GM19397 (cell line): ENCODE data around the gene ADCY5.

ENCODE experiments used
- ATAC-seq: cut with Tn5 transposase; IDR thresholded peaks from one replicate; pipeline ENCODE4 v1.9.1; 2021; ENCODE audit warnings: mild to moderate bottlenecking, moderate library complexity; ENCODE audit not compliant: unreplicated experiment

ADCY5 gene

DNA sequence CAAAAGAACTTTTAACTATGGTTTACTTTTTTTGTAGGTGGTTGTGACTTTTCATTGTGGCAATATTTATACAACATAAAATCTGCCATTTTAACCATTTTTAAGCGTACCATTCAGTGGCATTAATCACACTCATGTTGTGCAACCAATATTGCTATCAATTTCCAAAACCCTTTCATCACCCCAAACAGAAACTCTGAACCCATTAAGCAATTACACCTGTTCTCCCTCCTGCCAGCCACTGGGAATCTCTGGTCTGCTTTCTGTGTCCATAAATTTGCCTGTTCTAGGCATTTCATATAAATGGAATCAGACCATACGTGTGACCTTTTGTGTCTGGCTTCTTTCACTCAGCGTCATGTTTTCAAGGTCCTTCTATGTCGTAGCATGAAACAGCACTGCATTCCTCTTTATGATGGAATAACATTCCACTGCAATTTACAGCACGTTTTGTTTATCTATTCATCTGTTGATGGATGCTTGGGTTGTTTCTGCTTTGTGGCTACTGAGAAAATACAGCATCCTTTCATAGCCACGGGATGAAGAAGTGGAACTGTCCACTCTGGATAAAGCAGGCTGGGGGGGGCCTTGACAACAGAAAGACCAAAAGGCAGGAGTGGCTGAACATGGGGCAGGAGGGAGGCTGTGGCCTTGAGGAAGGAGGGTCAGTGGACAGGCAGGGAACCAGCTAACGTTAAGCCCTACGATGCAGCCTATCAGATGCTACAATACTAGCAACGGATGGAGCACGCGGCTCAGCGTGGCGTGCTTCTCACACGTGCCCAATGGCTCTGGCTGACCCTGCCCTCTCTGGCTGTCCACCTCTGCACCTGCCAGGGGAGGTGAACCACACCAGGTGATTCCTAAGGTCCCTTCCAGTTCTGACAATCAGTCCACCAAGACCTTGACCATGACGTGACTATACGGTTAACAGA is 136.3 kb downstream of the ADCY5 start:
- ATAC-seq: no peak

DNA sequence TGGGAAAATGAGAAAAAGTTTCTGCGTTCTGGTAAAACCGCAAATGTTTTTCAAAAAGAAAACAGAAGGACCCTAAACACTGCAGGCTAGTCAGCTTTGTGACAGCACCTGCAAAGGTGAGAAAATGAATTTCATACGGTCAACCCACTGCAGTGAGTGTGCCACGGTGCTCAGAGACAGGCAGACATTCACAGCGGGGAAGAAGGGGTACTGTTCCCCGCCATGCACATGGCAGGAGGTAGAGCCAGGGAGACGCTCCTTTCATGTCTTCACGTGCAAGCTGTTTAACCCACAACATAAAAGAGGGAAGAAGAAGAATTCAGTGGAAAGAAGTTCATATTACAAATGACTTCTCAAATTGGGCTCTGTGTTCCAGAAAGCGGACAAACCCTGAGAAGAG is 137.7 kb downstream of the ADCY5 start:
- no peak for ATAC-seq

DNA sequence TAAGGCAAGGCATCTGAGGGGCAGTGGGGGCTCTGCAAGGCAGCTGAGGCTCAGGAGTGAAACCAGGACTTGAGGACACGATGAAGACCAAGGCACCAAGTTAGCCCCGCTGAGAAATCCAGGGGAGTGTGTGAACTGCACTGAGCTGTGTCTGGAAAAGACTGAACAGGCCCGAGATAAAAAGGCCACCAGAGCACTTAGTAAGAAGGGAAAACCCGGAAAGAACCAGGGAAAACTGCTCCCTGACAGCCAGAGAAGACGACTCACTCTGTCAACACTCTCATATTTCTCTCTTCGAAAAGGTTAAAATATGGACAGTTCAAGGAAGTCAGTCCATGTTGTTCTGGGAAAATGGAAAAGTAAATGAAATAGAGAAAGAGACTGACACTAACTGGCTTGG is 138.1 kb downstream of the ADCY5 start:
- ATAC-seq: no peak

GRCh38 chr3:123310186-123310585 is 138.7 kb downstream of the ADCY5 start:
- ATAC-seq: no peak

DNA sequence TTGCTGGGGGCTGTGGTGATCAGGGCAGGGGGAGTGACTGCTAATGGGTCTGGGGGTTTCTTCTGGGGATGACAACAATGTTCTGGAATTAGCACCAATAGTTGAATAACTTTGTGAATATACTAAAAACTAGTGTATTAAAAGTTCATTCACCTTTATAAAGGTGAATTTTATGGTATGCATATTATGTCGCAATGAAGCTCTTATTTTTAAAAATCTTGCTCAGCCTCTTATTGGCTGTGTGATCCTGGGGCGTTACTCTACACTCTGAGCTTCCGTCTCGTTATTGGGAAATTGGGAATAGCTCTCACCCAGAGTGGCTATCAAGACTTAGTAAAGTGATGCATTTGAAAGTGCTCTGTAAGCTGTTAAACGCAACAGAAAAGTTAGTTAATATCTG is 141.8 kb downstream of the ADCY5 start:
- ATAC-seq: no peak

- no peak for ATAC-seq
Measured at GRCh38 chr3:123305192-123305591, 143.7 kb downstream of the ADCY5 start.

GRCh38 chr3:123303976-123304560 is 144.8 kb downstream of the ADCY5 start:
- no peak for ATAC-seq

DNA sequence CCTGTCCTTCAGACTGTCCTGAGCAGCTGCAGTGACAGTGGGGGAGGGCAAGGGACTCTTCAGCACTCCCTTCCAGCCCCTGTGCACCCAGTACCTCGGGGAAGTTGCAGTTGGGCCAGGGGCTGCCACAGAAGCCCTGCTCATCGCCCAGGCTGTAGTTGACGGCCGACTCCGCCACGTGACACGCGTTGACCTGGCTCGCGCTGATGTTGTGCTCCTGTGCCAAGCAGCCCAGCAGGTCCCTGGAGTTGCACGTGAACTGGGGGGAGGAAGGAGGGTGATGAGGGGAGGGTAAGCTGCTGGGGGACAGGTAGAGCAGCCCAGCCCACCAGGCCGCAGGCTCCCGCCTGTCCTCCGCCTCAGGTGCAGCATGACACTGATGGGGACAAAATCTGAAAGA is 145.9 kb downstream of the ADCY5 start:
- ATAC-seq: no peak

DNA sequence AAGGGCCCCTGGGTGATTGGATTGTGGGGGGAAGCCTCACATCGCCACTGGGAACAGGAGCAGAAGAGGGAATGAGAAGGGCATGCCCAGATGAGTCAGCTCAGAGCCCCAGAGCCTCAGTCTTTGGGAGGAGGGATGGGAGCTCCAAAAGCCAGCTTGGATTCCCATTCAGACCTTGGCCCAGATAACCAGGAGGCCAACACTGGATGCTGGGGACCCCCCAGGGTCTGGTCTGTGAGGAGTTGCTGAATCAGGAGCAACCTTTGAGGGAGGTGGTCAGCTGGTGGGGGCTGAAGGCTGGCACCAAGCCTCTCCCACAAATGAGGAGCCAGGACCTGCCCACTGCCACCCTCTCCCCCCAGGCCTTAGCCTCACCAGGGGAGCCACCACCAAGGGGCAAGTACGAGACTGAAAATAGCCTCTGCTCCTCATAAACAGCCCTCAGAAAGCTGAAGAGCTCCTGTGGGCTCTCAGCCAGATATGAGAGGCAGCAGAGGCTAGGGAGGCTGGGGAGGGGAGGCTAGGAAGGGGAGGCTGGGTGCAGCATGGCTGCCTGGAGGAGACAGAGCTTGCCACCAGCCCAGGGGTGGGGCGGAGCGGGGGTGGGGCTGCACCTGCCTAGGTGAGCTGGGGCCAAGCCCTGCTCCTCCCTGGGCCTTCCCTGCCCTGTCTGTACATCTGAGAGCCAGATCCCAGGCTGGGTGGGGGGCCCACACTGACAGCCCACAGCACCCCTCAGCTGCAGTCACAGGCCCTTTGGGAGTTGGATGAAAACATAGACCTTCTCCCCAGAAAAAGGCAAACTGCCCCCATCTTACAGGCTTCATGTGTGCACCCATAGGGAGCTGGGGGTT is 147.3 kb downstream of the ADCY5 start:
- ATAC-seq: no peak

- no peak for ATAC-seq
Measured at GRCh38 chr3:123300583-123300982, 148.3 kb downstream of the ADCY5 start.

DNA sequence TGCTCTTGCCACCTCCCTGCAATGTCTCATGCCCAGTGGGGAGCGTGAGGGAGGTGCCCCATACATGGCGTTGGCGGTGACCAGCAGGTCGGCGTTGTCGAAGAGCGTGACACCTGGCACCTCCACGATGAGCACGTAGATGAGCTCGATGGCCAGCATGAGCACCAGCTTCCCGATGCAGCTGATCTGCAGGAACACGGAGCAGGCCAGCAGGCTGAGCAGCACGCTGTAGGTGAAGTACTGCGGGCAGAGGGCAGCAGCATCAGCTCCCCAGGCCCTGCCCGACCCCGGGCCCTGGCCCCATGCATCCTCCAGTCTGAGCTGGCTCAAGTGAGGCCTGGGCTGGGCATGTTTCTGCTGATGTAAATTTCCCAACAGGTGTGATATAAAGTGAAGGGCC is 148.8 kb downstream of the ADCY5 start:
- no peak for ATAC-seq

DNA sequence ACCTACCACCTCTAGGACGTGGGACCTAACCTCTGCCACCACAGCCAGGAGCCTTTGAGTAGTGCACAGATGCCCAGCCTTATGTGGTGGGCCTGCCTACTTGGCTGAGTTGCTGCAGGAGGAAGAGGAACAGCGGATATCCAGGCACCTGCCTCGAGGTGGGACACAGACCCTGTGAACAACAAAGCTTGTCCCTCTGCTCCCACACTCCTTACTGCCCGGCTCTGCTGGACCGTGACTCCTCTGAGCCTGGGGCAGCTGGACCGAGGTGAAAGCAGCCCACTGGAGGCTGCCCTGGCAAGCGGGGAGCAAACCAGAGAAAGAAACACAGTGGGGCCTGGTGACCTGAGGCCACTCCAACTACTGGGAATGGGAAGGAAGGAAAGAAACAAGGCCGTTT is 149.3 kb downstream of the ADCY5 start:
- no peak for ATAC-seq

- no peak for ATAC-seq
Measured at GRCh38 chr3:123298903-123299302, 150.0 kb downstream of the ADCY5 start.

DNA sequence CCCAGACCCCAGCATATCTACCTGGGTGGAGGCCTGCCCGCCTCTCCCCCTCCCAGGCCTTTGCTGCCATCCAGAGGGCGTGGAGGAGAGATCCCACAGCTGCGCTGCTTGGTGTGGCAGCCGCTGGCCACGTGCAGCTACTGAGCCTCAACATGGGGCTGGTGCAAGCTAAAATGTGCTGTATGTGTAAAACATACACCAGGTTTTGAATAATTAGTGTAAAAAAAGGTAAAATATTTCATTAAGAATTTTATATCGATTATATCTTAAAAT is 151.3 kb downstream of the ADCY5 start:
- ATAC-seq: no peak

DNA sequence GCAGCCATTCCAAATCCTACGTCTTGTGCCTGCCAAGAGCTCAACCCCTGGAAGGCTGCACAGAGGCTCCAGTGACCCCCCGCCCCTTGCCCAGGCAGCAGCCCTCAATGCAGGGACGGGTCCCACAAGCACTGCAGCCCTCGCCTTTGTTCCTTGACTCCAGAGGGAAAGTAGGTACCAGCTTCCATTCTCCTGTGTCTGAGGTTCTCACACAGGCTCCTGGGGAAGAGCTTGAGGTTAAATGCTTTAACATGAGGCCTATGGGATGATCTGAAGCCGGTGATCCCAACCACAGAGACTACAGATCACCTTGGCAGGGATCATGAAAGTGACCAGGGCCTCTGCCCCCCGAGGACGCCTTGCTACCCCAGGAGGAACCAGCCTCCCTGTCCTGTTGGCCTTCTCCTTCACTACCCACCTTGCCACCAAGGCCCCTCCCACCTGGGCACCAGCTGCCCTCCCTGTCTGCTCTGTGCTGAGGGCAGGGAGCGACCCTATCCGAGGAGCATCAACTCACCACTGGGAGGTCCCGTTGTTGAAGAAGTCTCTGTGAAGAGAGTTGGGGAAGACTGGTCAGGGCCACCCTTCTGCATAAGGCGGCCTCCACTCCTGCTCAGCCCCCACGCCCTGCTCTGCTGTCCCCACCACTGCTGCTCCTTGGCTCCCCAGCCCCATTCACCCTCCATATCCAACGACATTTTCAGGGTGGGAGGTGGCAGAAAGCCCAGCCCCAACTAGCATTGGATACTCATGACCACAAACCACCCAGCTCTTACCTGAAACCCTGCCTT is 151.9 kb downstream of the ADCY5 start:
- ATAC-seq: no peak

- ATAC-seq: no peak
Measured at GRCh38 chr3:123296261-123296660, 152.6 kb downstream of the ADCY5 start.

DNA sequence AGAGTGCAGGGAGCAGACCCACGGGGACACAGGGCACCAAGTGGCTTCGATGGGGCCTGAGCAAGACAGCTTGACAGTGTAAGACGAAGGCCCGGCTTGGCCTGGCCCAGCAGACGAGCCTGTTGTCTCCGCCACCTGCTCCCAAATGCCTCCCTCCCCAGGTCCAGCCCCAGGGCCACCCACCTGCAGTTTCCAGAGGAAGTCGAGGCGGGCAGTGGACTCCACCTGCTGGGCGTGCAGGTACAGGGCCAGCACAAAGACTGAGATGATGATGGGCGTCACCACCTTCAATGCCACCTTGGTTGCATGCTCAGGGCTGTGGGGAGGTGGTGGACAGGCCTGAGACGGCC is 153.0 kb downstream of the ADCY5 start:
- no peak for ATAC-seq

DNA sequence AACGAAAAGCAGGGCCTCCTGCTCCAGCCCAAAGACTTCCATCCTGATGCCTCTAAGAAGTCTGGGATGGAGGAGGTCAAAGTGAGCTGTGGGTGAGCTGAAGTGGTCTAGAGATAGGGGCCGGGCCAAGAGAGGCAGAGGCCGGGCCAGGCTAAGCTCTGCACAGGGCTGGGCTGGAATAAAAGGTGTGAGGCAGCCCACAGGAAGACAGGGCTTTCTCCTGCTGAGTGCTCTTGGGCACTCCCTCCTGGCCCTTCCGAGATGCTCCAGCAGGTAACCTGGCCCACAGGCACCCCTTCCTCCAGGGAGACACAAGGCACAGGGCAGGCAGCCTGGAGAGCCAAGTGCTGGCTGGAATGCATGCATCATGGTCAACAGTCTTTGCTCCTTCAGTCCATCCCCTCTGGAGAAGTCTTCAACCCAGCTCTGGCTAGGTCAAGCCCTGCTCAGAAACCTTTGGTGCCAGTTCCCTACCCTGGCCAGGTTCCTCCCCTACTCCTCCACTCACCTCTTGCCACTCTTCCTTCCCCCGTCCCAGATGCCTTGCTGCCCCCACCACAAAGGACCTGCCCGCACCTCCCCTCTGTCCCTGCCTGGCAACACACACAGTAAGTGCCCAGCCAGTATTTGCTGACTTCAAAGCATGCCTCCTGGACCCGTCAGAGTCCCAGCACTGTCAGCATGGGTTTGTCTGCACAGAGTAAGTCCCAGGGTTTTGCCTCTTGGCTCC is 153.6 kb downstream of the ADCY5 start:
- no peak for ATAC-seq

DNA sequence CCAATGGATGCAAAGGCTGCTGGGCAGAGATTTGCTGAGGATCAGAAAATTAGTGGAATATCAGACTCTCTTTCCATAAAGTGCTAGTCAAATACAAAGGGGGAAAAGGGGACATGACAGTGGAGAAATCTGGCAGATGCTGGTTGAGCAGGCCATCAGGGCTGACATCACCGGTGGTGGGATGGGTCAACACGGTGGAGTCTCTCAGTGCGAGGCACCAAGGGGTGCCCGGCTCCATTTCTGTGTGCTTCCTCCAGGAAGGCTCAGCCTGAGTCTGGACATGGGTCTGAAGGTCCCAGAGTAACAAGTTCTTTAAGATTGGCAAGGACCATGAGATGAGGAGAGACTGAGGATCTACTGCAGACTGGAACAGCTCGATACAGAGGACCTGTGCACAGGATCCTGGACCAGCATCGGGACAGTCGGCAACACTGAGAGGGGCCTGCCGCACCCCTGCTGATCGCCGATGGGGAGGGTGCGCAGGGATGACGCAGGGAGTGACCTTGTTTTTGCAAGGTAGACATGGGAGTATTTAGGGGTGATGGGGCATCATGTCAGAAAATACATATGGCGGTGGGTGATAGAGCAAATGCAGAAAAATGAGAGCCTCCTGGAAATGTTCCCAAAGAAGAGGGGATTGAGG is 154.5 kb downstream of the ADCY5 start:
- no peak for ATAC-seq
